ENCODE data around the gene TLR6. TPM values are rescaled to one million over a fixed set of nuclear protein-coding genes. Genes with fewer than 3 reads are reported as not detected.

The TLR6 gene
- total and polyA plus RNA-seq, 2 experiments from 2014 or later, result 0.36 to 0.76 TPM

DNA sequence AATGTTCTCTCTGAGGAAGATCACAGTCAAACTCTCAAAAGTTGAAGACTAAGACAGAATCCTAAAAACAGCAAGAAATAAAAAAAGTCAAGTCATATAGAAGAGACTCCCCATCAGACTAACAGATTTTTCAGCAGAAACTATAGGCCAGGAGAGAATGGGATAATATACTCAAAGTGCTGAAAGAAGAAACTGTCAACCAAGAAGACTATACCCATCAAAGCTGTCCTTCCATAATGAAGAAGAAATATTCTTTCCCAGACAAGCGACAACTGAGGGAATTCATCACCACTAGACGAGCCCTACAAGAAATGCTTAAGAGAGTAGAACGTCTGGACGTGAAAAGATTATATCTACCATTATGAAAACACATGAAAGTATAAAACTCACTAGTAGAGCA lies 22.0 kb downstream of the TLR6 start:
- Histone ChIP-seq H2AFZ (no peak overlapping the region), H3K9me3 (ENCODE audit: low read depth) (peaks cover 7% of the 10 kb centered on the region), H3K9ac (no peak overlapping the region), H3K4me2 (ENCODE audit: unreplicated experiment) (no peak overlapping the region), H3K79me2 (ENCODE audit: insufficient read depth) (no peaks in the 10 kb centered on the region), H4K20me1 (ENCODE audit: insufficient read depth) (no peaks in the 10 kb centered on the region), H3F3A (ENCODE audit: insufficient read depth) (peaks cover 7% of the 10 kb centered on the region), H3K27me3 (replicated peaks; ENCODE audit: insufficient read depth) (peaks cover 20% of the 10 kb centered on the region), H3K36me3 (ENCODE audit: low read depth) (no peaks in the 10 kb centered on the region), H3K4me1 (ENCODE audit: insufficient read depth) (no peaks in the 10 kb centered on the region), H3K4me3 (no peak overlapping the region), H3K9me2 (ENCODE audit: insufficient read depth) (no peaks in the 10 kb centered on the region), H3K27ac (no peak overlapping the region)
- TF ChIP-seq EZH2phosphoT487 (IDR thresholded peaks at IDR 0.05; ENCODE audit: insufficient read depth, low read depth), result no peak
- no peak for TF ChIP-seq EZH2 (IDR thresholded peaks at IDR 0.05; ENCODE audit: insufficient read depth, poor library complexity, severe bottlenecking)
- no peak for DNase-seq
- whole genome bisulfite sequencing, 2 experiments (ENCODE audit: low coverage in 1 of 2, low lambda C conversion rate in 2 of 2, missing lambda C conversion rate in 2 of 2), result 89 to 91% methylated on average over 4 of the region's 4 CpGs
- in situ Hi-C loops (cut with MboI), result no loop called here

GRCh38 chr4:38832624-38833528 lies 23.7 kb downstream of the TLR6 start:
- Histone ChIP-seq H3K4me1 (ENCODE audit: insufficient read depth) (no peaks in the 10 kb centered on the region), H3K9me3 (ENCODE audit: low read depth) (peaks cover 7% of the 10 kb centered on the region), H3K79me2 (ENCODE audit: insufficient read depth) (no peaks in the 10 kb centered on the region), H4K20me1 (ENCODE audit: insufficient read depth) (no peaks in the 10 kb centered on the region), H3K36me3 (ENCODE audit: low read depth) (no peaks in the 10 kb centered on the region), H3K27ac (no peak overlapping the region), H2AFZ (no peak overlapping the region), H3K27me3 (replicated peaks; ENCODE audit: insufficient read depth) (peaks cover 15% of the 10 kb centered on the region), H3K4me2 (ENCODE audit: unreplicated experiment) (no peak overlapping the region), H3K4me3 (no peak overlapping the region), H3F3A (ENCODE audit: insufficient read depth) (peaks cover 6% of the 10 kb centered on the region), H3K9me2 (ENCODE audit: insufficient read depth) (no peaks in the 10 kb centered on the region), H3K9ac (no peak overlapping the region)
- 67 to 78% methylated on average over 7 of the region's 7 CpGs for WGBS, 2 experiments (ENCODE audit: low coverage in 1 of 2, low lambda C conversion rate in 2 of 2, missing lambda C conversion rate in 2 of 2)
- DNase-seq, result no peak
- TF ChIP-seq EZH2 (IDR thresholded peaks at IDR 0.05; ENCODE audit: insufficient read depth, poor library complexity, severe bottlenecking), result no peak
- no peak for TF ChIP-seq EZH2phosphoT487 (IDR thresholded peaks at IDR 0.05; ENCODE audit: insufficient read depth, low read depth)
- in situ Hi-C loops (cut with MboI), result no loop called here

DNA sequence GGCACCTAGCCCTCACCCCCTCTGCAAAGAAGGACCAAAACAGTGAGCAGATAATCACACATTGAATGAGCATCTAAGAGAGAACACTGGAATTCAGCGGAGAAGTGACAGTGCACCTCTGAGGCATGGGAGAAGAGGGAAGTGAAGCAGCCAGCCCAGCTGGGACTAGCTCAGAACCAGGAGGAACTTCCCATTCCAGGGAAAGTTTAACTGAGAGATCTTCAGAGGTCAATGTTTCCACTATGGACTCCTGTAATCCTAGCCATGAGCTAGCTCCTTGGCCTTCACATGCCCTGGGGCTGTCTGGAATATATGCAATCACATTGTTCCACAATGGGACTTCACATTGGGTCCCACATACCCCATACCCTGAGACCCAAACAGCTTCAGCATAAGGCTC lies 24.4 kb downstream of the TLR6 start:
- no peaks in the 10 kb centered on the region for H4K20me1 ChIP-seq (ENCODE audit: insufficient read depth)
- no peaks in the 10 kb centered on the region for H3K79me2 ChIP-seq (ENCODE audit: insufficient read depth)
- no peak for DNase-seq
- no peaks in the 10 kb centered on the region for H3F3A ChIP-seq (ENCODE audit: insufficient read depth)
- WGBS, 2 experiments (ENCODE audit: low coverage in 1 of 2, low lambda C conversion rate in 2 of 2, missing lambda C conversion rate in 2 of 2), result 93 to 94% methylated on average over 1 of the region's 1 CpG
- peaks cover 7% of the 10 kb centered on the region for H3K9me3 ChIP-seq (ENCODE audit: low read depth)
- TF ChIP-seq EZH2phosphoT487 (IDR thresholded peaks at IDR 0.05; ENCODE audit: insufficient read depth, low read depth) (no peak), EZH2 (IDR thresholded peaks at IDR 0.05; ENCODE audit: insufficient read depth, poor library complexity, severe bottlenecking) (no peak)
- H3K4me3 ChIP-seq, result no peak overlapping the region
- no peak overlapping the region for H3K9ac ChIP-seq
- in situ Hi-C loops (cut with MboI), result no loop called here
- H3K4me2 ChIP-seq (ENCODE audit: unreplicated experiment), result no peak overlapping the region
- no peaks in the 10 kb centered on the region for H3K4me1 ChIP-seq (ENCODE audit: insufficient read depth)
- H3K36me3 ChIP-seq (ENCODE audit: low read depth), result no peaks in the 10 kb centered on the region
- H3K27me3 ChIP-seq (replicated peaks; ENCODE audit: insufficient read depth), result peaks cover 15% of the 10 kb centered on the region
- H3K27ac ChIP-seq, result no peak overlapping the region
- H3K9me2 ChIP-seq (ENCODE audit: insufficient read depth), result no peaks in the 10 kb centered on the region
- H2AFZ ChIP-seq, result no peak overlapping the region

DNA sequence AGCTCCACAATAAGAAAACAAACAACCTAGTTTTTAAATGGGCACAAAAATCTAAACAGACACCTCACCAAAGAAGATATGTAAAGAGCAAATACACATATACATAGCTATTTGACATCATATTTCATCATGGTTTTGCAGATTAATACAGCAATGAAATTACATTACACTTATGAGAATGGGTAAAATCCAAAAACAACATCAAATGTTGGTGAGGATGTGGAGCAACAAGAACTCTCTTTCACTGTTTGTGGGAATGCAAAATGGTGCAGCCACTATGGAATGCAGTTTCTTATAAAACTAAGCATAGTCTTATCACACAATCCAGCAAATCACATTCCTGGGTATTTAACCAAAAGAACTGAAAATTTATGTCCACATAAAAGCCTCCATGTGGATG lies 25.0 kb downstream of the TLR6 start:
- no peak for TF ChIP-seq EZH2 (IDR thresholded peaks at IDR 0.05; ENCODE audit: insufficient read depth, poor library complexity, severe bottlenecking)
- no peaks in the 10 kb centered on the region for H3K36me3 ChIP-seq (ENCODE audit: low read depth)
- H3K4me3 ChIP-seq, result no peak overlapping the region
- H2AFZ ChIP-seq, result no peak overlapping the region
- H3K4me1 ChIP-seq (ENCODE audit: insufficient read depth), result no peaks in the 10 kb centered on the region
- H3F3A ChIP-seq (ENCODE audit: insufficient read depth), result no peaks in the 10 kb centered on the region
- H3K9ac ChIP-seq, result no peak overlapping the region
- no peaks in the 10 kb centered on the region for H3K79me2 ChIP-seq (ENCODE audit: insufficient read depth)
- no peak for DNase-seq
- no peaks in the 10 kb centered on the region for H4K20me1 ChIP-seq (ENCODE audit: insufficient read depth)
- no peak overlapping the region for H3K4me2 ChIP-seq (ENCODE audit: unreplicated experiment)
- H3K9me3 ChIP-seq (ENCODE audit: low read depth), result peaks cover 7% of the 10 kb centered on the region
- no peak overlapping the region for H3K27ac ChIP-seq
- in situ Hi-C loops (cut with MboI), result no loop called here
- no peaks in the 10 kb centered on the region for H3K9me2 ChIP-seq (ENCODE audit: insufficient read depth)
- peaks cover 15% of the 10 kb centered on the region for H3K27me3 ChIP-seq (replicated peaks; ENCODE audit: insufficient read depth)

Data from GM23248 (cell line).